OCI-LY3 (cell line): ENCODE measurements around the gene NEUROD6.

Experiments used
- H2AFZ ChIP-seq: fragments of 200-600, 300-600 bp; shearing (Covaris generic); 2 replicates; pipeline ENCODE4 v1.6.0; 2014; ENCODE audit warnings: antibody characterized with exemption, low read depth, low read length
- H3K27ac ChIP-seq: fragments of 200-600, 300-600 bp; sonication (generic); 2 replicates; pipeline ENCODE4 v1.5.1; 2014; ENCODE audit warnings: mild to moderate bottlenecking, low read length, moderate library complexity, mixed read lengths
- H3K27me3 ChIP-seq: fragments of 200-600, 300-600 bp; sonication (generic); 2 replicates; pipeline ENCODE4 v1.6.1; 2014; ENCODE audit warnings: low read depth, low read length, mixed read lengths
- H3K36me3 ChIP-seq: fragments of 200-600, 300-600 bp; sonication (generic); replicated peaks from 2 replicates; pipeline ENCODE3; 2014; ENCODE audit warnings: low read depth, low read length, mixed read lengths
- H3K4me1 ChIP-seq: fragments of 300-600, 200-600 bp; sonication (generic); 2 replicates; pipeline ENCODE4 v1.6.1; 2014; ENCODE audit warnings: low read length, mixed read lengths
- H3K4me2 ChIP-seq: fragments of 200-600, 300-600 bp; sonication (generic); 2 replicates; pipeline ENCODE4 v1.6.1; 2014; ENCODE audit warnings: low read length, mixed read lengths
- H3K4me3 ChIP-seq: fragments of 300-600, 200-600 bp; sonication (generic); 2 replicates; pipeline ENCODE4 v1.5.1; 2014; ENCODE audit warnings: antibody characterized with exemption, mild to moderate bottlenecking, low read length, moderate library complexity
- H3K79me2 ChIP-seq: fragments of 300-600, 200-600 bp; shearing (Covaris generic); 2 replicates; pipeline ENCODE4 v1.6.1; 2014; ENCODE audit warnings: mild to moderate bottlenecking, low read length, mixed read lengths
- H3K9ac ChIP-seq: fragments of 300-600, 200-600 bp; shearing (Covaris generic); 2 replicates; pipeline ENCODE4 v1.6.0; 2014; ENCODE audit warnings: mild to moderate bottlenecking, low read length, moderate library complexity
- H3K9me3 ChIP-seq: fragments of 200-600, 300-600 bp; shearing (Covaris generic); 2 replicates; pipeline ENCODE4 v1.6.1; 2014; ENCODE audit warnings: low read length, mixed read lengths; ENCODE audit not compliant: insufficient read depth
- H4K20me1 ChIP-seq: fragments of 200-600, 300-600 bp; sonication (generic); 2 replicates; pipeline ENCODE4 v1.6.1; 2016; ENCODE audit warnings: low read length, mixed read lengths; ENCODE audit not compliant: insufficient read depth
- CTCF ChIP-seq: fragments of 200-600, 300-600 bp; sonication (generic); IDR thresholded peaks from 2 replicates; pipeline ENCODE4 v1.5.1; 2014; ENCODE audit warnings: antibody characterized with exemption, low read length, low read depth
- EZH2phosphoT487 ChIP-seq: fragments of 200-600 bp; shearing (Covaris generic); IDR thresholded peaks from 2 replicates; pipeline ENCODE4 v1.6.1; 2018; ENCODE audit warnings: antibody characterized with exemption, mixed run types, low read depth

The NEUROD6 gene

GRCh38 chr7:31335161-31335856 is 5.2 kb downstream of the NEUROD6 start:
- no peak overlapping the region for H3K9ac ChIP-seq
- no peaks in the 10 kb centered on the region for H3K36me3 ChIP-seq
- no peak overlapping the region for H2AFZ ChIP-seq
- H3K4me2 ChIP-seq = no peak overlapping the region
- H3K79me2 ChIP-seq = no peaks in the 10 kb centered on the region
- TF ChIP-seq CTCF (no peak), EZH2phosphoT487 (no peak)
- H4K20me1 ChIP-seq = no peaks in the 10 kb centered on the region
- H3K4me1 ChIP-seq = no peaks in the 10 kb centered on the region
- H3K9me3 ChIP-seq = no peaks in the 10 kb centered on the region
- H3K27ac ChIP-seq = no peak overlapping the region
- no peak overlapping the region for H3K4me3 ChIP-seq
- no peaks in the 10 kb centered on the region for H3K27me3 ChIP-seq

GRCh38 chr7:31333291-31333690 is 7.2 kb downstream of the NEUROD6 start:
- Histone ChIP-seq H3K36me3 (no peaks in the 10 kb centered on the region), H3K4me1 (no peaks in the 10 kb centered on the region), H3K4me2 (no peak overlapping the region), H2AFZ (no peak overlapping the region), H4K20me1 (no peaks in the 10 kb centered on the region), H3K4me3 (no peak overlapping the region), H3K27ac (no peak overlapping the region), H3K9me3 (no peaks in the 10 kb centered on the region), H3K9ac (no peak overlapping the region), H3K27me3 (no peaks in the 10 kb centered on the region), H3K79me2 (no peaks in the 10 kb centered on the region)
- TF ChIP-seq CTCF (no peak), EZH2phosphoT487 (no peak)

GRCh38 chr7:31327071-31327470 is 13.5 kb downstream of the NEUROD6 start:
- Histone ChIP-seq H4K20me1 (no peaks in the 10 kb centered on the region), H3K4me3 (no peak overlapping the region), H2AFZ (no peak overlapping the region), H3K27ac (no peak overlapping the region), H3K27me3 (no peaks in the 10 kb centered on the region), H3K4me1 (no peaks in the 10 kb centered on the region), H3K9me3 (no peaks in the 10 kb centered on the region), H3K9ac (no peak overlapping the region), H3K79me2 (no peaks in the 10 kb centered on the region), H3K36me3 (no peaks in the 10 kb centered on the region), H3K4me2 (no peak overlapping the region)
- no peak for TF ChIP-seq CTCF
- TF ChIP-seq EZH2phosphoT487 = no peak

- Histone ChIP-seq H3K36me3 (no peaks in the 10 kb centered on the region), H3K79me2 (no peaks in the 10 kb centered on the region), H3K9me3 (no peaks in the 10 kb centered on the region), H3K9ac (no peak overlapping the region), H3K4me3 (no peak overlapping the region), H4K20me1 (no peaks in the 10 kb centered on the region), H2AFZ (no peak overlapping the region), H3K4me2 (no peak overlapping the region), H3K27me3 (no peaks in the 10 kb centered on the region), H3K4me1 (no peaks in the 10 kb centered on the region), H3K27ac (no peak overlapping the region)
- TF ChIP-seq EZH2phosphoT487 = no peak
- no peak for TF ChIP-seq CTCF
Measured at GRCh38 chr7:31326416-31326815, 14.1 kb downstream of the NEUROD6 start.
